Hepatocyte (in vitro differentiated cells): Measurements from ENCODE around the gene SLC39A10.

Experiments
- EZH2 ChIP-seq: fragments of 200-600 bp; sonication (generic); IDR thresholded peaks from 2 replicates; pipeline ENCODE4 v1.6.1; 2016; ENCODE audit warnings: antibody characterized with exemption, mild to moderate bottlenecking, borderline replicate concordance
- EZH2phosphoT487 ChIP-seq: fragments of 200-600 bp; sonication (generic); IDR thresholded peaks from one replicate; pipeline ENCODE4 v1.6.1; 2018; ENCODE audit warnings: antibody characterized with exemption, mild to moderate bottlenecking, low read depth, moderate library complexity; ENCODE audit not compliant: unreplicated experiment, severe bottlenecking
- TF ChIP-seq, protein P1 (sequence below): fragments of 200-600 bp; sonication (generic); IDR thresholded peaks from 2 replicates; pipeline ENCODE4 v1.5.1; 2016; ENCODE audit warnings: antibody characterized with exemption, mild to moderate bottlenecking; ENCODE audit not compliant: poor library complexity

DNA sequence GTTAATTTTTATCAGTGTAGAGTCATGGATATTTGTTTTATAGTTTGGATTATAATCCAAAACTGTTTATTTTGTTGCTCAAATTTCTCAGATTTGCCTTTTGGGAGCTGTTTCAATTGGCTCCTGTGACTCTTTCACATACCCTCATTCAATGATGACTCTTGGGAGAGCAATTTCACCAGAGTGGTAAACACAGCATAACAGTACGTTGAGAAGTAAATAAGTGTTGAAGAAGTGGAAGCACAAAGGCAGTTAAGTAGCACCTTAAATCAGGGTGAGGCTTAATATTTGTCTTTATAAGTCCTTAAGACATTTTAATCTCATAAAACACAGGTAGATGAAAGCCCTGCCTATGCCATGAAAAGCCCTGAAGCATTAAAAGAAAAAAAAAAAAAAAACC is 17.1 kb upstream of the SLC39A10 start:
- TF ChIP-seq, protein P1, sequence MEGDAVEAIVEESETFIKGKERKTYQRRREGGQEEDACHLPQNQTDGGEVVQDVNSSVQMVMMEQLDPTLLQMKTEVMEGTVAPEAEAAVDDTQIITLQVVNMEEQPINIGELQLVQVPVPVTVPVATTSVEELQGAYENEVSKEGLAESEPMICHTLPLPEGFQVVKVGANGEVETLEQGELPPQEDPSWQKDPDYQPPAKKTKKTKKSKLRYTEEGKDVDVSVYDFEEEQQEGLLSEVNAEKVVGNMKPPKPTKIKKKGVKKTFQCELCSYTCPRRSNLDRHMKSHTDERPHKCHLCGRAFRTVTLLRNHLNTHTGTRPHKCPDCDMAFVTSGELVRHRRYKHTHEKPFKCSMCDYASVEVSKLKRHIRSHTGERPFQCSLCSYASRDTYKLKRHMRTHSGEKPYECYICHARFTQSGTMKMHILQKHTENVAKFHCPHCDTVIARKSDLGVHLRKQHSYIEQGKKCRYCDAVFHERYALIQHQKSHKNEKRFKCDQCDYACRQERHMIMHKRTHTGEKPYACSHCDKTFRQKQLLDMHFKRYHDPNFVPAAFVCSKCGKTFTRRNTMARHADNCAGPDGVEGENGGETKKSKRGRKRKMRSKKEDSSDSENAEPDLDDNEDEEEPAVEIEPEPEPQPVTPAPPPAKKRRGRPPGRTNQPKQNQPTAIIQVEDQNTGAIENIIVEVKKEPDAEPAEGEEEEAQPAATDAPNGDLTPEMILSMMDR, result no peak
- TF ChIP-seq EZH2, result no peak
- no peak for TF ChIP-seq EZH2phosphoT487
